H1 (cell line): ENCODE data around the gene CYGB.

ENCODE experiments used
- CEBPB ChIP-seq: IDR thresholded peaks from 2 replicates; pipeline ENCODE4 v1.6.1; 2012; ENCODE audit warnings: low read depth, low read length
- CHD1 ChIP-seq: IDR thresholded peaks from 2 replicates; pipeline ENCODE4 v1.6.1; 2012; ENCODE audit warnings: low read depth, low read length, improper control_type of control experiment
- EGR1 ChIP-seq: IDR thresholded peaks from 2 replicates; pipeline ENCODE4 v1.6.1; 2011; ENCODE audit warnings: low read depth, low read length, borderline replicate concordance
- POLR2A ChIP-seq, 2 experiments: IDR thresholded peaks; 1 replicate in 1 of 2; 2 replicates in 1 of 2; pipeline ENCODE4 v1.6.1; 2011; ENCODE audit warnings: low read depth in 2 of 2, low read length in 2 of 2, mild to moderate bottlenecking in 2 of 2; ENCODE audit errors: control extremely low read depth in 1 of 2
- POLR2AphosphoS5 ChIP-seq: IDR thresholded peaks from 2 replicates; pipeline ENCODE4 v1.6.1; 2011; ENCODE audit warnings: low read depth, low read length
- SIN3A ChIP-seq, 2 experiments: IDR thresholded peaks in 1 of 2; conservative IDR thresholded peaks in 1 of 2; 2 replicates each; pipeline ENCODE4 v1.6.1; 2011 to 2012; ENCODE audit warnings: low read length in 2 of 2, improper control_type of control experiment in 1 of 2, low read depth in 1 of 2, mild to moderate bottlenecking in 1 of 2
- SP2 ChIP-seq: IDR thresholded peaks from 2 replicates; pipeline ENCODE4 v1.6.1; 2012; ENCODE audit warnings: mild to moderate bottlenecking, low read length, inconsistent platforms
- SP4 ChIP-seq: IDR thresholded peaks from 2 replicates; pipeline ENCODE4 v1.6.1; 2012; ENCODE audit warnings: low read length, inconsistent platforms
- TF ChIP-seq, protein P1 (sequence below), 3 experiments: IDR thresholded peaks; 1 replicate in 2 of 3; 2 replicates in 1 of 3; pipeline versions ENCODE4 v1.5.1 to v1.6.1; 2011; ENCODE audit warnings: low read length in 3 of 3, mild to moderate bottlenecking in 3 of 3, inconsistent platforms in 2 of 3, low read depth in 1 of 3, moderate library complexity in 1 of 3; ENCODE audit not compliant: insufficient read depth in 1 of 3; ENCODE audit errors: control extremely low read depth in 1 of 3

- TF ChIP-seq SP4 (no peak), POLR2AphosphoS5 (no peak), SP2 (no peak), CHD1 (no peak), SIN3A (conservative IDR thresholded peaks at IDR 0.05 in 1 of 2, IDR thresholded peaks at IDR 0.05 in 1 of 2; ENCODE audit: low read depth in 1 of 2, low read length in 2 of 2) (peak in 1 of 2 experiments; percentile 63; a peak in 1 of 4 replicates), CEBPB (no peak), EGR1 (no peak), POLR2A (IDR thresholded peaks at IDR 0.05; ENCODE audit: control extremely low read depth in 1 of 2, low read depth in 2 of 2, low read length in 2 of 2) (no peak)
- TF ChIP-seq, protein P1, sequence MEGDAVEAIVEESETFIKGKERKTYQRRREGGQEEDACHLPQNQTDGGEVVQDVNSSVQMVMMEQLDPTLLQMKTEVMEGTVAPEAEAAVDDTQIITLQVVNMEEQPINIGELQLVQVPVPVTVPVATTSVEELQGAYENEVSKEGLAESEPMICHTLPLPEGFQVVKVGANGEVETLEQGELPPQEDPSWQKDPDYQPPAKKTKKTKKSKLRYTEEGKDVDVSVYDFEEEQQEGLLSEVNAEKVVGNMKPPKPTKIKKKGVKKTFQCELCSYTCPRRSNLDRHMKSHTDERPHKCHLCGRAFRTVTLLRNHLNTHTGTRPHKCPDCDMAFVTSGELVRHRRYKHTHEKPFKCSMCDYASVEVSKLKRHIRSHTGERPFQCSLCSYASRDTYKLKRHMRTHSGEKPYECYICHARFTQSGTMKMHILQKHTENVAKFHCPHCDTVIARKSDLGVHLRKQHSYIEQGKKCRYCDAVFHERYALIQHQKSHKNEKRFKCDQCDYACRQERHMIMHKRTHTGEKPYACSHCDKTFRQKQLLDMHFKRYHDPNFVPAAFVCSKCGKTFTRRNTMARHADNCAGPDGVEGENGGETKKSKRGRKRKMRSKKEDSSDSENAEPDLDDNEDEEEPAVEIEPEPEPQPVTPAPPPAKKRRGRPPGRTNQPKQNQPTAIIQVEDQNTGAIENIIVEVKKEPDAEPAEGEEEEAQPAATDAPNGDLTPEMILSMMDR (IDR thresholded peaks at IDR 0.05; ENCODE audit: control extremely low read depth in 1 of 3, insufficient read depth in 1 of 3, low read depth in 1 of 3, low read length in 3 of 3) = peak; percentile 97 to 99 (median 99)
Measured at GRCh38 chr17:76523084-76524037, 14.1 kb downstream of the CYGB start.
